ENCODE data around the gene AATF. TPM values are rescaled to one million over a fixed set of nuclear protein-coding genes. Genes with fewer than 3 reads are reported as not detected.

The AATF gene
- total RNA-seq, 6 experiments from 2014 or later: 13.2 to 19.5 (median 16.7) TPM

DNA sequence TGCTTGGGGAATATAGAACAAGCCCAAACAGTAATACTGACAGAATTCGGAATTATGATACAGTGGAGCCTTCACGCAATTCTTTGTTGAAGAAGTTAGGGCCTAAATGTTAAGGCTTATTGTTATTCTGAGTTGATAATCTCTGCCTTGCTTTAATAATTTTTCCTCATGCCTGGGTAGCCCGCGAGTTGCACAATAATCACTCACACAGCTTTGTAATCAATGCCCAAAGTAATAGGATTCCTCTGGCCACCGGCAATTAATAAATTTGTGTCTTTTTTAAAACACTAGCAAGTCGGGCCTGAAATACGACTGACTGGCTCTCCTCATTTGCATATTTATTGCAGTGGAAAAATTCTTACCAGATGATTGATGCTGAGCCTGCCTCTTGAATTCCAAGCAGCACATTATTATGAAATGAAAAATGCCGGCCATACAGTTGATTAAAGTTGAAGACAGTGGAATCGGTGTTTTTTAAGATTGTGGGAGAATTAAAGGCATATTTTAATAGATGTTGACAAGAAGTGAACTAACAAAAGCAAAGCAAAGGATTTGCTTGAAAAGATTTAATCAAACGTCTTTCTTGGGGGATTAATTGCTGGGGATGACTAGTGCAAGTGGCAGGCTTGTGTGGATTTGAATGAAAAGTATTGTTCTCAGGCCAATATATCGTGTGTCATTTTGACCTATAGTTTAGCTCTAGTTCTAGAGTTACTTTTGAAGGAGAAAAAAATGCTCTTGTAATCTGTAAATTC, 30.2 kb downstream of the AATF start:
- intact Hi-C loops (cut with DNase I): no loop called here
- H3K27me3 ChIP-seq: no peaks in the 10 kb centered on the region
- no peak for DNase-seq
- no peak for ATAC-seq
- no peak overlapping the region for H3K27ac ChIP-seq
- WGBS (ENCODE audit: insufficient coverage, low coverage, low lambda C conversion rate, missing lambda C conversion rate): 82% methylated on average over 11 of the region's 11 CpGs
- TF ChIP-seq, protein P1, sequence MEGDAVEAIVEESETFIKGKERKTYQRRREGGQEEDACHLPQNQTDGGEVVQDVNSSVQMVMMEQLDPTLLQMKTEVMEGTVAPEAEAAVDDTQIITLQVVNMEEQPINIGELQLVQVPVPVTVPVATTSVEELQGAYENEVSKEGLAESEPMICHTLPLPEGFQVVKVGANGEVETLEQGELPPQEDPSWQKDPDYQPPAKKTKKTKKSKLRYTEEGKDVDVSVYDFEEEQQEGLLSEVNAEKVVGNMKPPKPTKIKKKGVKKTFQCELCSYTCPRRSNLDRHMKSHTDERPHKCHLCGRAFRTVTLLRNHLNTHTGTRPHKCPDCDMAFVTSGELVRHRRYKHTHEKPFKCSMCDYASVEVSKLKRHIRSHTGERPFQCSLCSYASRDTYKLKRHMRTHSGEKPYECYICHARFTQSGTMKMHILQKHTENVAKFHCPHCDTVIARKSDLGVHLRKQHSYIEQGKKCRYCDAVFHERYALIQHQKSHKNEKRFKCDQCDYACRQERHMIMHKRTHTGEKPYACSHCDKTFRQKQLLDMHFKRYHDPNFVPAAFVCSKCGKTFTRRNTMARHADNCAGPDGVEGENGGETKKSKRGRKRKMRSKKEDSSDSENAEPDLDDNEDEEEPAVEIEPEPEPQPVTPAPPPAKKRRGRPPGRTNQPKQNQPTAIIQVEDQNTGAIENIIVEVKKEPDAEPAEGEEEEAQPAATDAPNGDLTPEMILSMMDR (IDR thresholded peaks at IDR 0.05): no peak
- no peak for TF ChIP-seq POLR2A (IDR thresholded peaks at IDR 0.05)
- peaks cover 0 to 9% (median 0%) of the 10 kb centered on the region in 4 donors for H3K4me1 ChIP-seq
- no peaks in the 10 kb centered on the region for H3K9me3 ChIP-seq
- H3K4me3 ChIP-seq: no peak overlapping the region
- H3K36me3 ChIP-seq: no peaks in the 10 kb centered on the region

DNA sequence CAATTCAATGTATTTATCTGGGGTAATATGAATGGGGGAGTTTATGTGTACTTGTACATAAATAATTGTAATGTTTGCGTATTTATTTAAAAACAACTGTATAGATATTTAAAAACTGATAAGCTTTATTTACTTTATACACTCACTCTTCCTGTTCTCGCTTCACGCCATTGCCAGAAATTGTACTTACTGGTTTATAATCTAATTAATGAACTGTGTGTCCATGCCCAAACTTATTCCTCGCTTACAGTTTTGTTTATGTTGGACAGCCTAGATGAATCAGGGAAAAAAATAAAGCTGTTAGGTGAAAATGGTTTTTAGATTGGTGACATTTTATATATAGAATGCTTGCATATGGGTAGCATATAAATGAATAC, 30.8 kb downstream of the AATF start:
- intact Hi-C loops (cut with DNase I): no loop called here
- DNase-seq: no peak
- Histone ChIP-seq H3K27me3 (no peaks in the 10 kb centered on the region), H3K4me3 (no peak overlapping the region), H3K27ac (no peak overlapping the region), H3K4me1 (peaks cover 0 to 9% (median 0%) of the 10 kb centered on the region in 4 donors), H3K9me3 (no peaks in the 10 kb centered on the region), H3K36me3 (no peaks in the 10 kb centered on the region)
- ATAC-seq: no peak
- TF ChIP-seq, protein P1 (IDR thresholded peaks at IDR 0.05): no peak
- TF ChIP-seq POLR2A (IDR thresholded peaks at IDR 0.05): no peak
- 67% methylated on average over 4 of the region's 4 CpGs for WGBS (ENCODE audit: insufficient coverage, low coverage, low lambda C conversion rate, missing lambda C conversion rate)

DNA sequence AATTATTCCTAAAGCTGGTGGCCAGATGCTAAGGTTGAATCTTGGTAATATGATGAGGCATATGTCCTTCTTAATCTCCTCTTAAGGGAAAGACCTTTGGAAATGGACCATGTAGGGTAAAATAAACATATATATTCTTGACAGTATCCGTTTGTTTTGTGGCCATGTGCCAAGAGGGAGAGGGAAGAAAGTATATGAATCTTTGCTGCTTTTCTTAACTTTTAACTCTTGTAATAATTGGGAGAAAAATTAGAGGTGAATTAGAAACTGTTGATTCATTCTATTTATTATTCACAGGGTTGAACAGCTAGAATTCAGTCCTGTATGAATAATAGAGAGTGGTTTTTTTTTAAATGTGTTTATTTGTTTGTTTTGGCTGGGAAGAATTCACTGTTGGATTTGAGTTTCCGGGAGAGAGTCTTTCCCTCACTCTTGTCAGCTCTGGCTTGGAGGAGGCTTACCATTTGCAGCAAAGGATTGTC, 31.6 kb downstream of the AATF start:
- Histone ChIP-seq H3K27ac (no peak overlapping the region), H3K9me3 (no peaks in the 10 kb centered on the region), H3K4me3 (no peak overlapping the region), H3K36me3 (no peaks in the 10 kb centered on the region), H3K4me1 (peaks cover 0 to 9% (median 0%) of the 10 kb centered on the region in 4 donors), H3K27me3 (no peaks in the 10 kb centered on the region)
- intact Hi-C loops (cut with DNase I): no loop called here
- DNase-seq (no peak), ATAC-seq (peak in 1 of 4 donors; percentile 67)
- 15% methylated on average over 2 of the region's 2 CpGs for WGBS (ENCODE audit: insufficient coverage, low coverage, low lambda C conversion rate, missing lambda C conversion rate)
- TF ChIP-seq, protein P1 (IDR thresholded peaks at IDR 0.05): no peak
- no peak for TF ChIP-seq POLR2A (IDR thresholded peaks at IDR 0.05)

DNA sequence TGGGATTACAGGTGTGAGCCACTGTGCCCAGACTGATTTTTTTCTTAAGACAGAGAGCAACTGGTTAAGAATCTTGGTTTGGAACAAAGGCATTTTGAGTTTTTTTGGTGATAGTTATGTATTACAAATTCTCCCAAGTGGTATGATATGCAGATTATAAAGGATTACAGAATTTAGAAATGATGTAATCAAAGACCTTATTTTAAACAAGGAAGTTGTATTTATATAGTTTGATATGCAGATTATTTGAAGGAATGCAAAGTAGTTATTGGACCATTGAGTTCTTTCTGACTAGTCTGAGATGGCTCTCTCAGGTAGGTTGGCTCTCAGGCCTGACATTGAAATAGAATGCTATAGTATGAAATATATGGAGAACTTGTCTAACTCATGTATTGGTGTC, 34.9 kb downstream of the AATF start:
- Histone ChIP-seq H3K27me3 (no peaks in the 10 kb centered on the region), H3K9me3 (no peaks in the 10 kb centered on the region), H3K4me3 (no peak overlapping the region), H3K36me3 (peaks cover 0 to 15% (median 4%) of the 10 kb centered on the region in 4 donors), H3K27ac (no peak overlapping the region), H3K4me1 (peaks cover 0 to 9% (median 0%) of the 10 kb centered on the region in 4 donors)
- DNase-seq (no peak), ATAC-seq (no peak)
- TF ChIP-seq POLR2A (IDR thresholded peaks at IDR 0.05): no peak
- TF ChIP-seq, protein P1 (IDR thresholded peaks at IDR 0.05): no peak
- intact Hi-C loops (cut with DNase I): no loop called here
